Measurements from ENCODE around the gene TMEM253. TPM values are rescaled to one million over a fixed set of nuclear protein-coding genes. Genes with fewer than 3 reads are reported as not detected.

Gene TMEM253
- total RNA-seq, 1 experiment from 2014 or later, result 0.98 TPM

GRCh38 chr14:21070610-21071224 lies 30.1 kb upstream of the TMEM253 start:
- Histone ChIP-seq H3K9me3 (no peaks in the 10 kb centered on the region), H3K4me3 (ENCODE audit: low read depth, low read length) (peak overlapping the region; percentile 76), H3K27me3 (replicated peaks; ENCODE audit: control insufficient read depth, insufficient read depth, low read length) (no peaks in the 10 kb centered on the region), H3K4me1 (peaks cover 6% of the 10 kb centered on the region), H3K36me3 (ENCODE audit: control insufficient read depth, insufficient read depth, low read length) (no peaks in the 10 kb centered on the region)
- peak in 1 of 2 experiments; percentile 30 for TF ChIP-seq CTCF (IDR thresholded peaks at IDR 0.05; ENCODE audit: insufficient read depth in 1 of 2, low read depth in 1 of 2, low read length in 1 of 2, severe bottlenecking in 1 of 2, unreplicated experiment in 1 of 2)
- H3K27ac Mint-ChIP-seq (ENCODE audit: unreplicated experiment), result peak overlapping the region; percentile 22
- H3K36me3 Mint-ChIP-seq (ENCODE audit: insufficient read depth, unreplicated experiment), result no peaks in the 10 kb centered on the region
- H3K27me3 Mint-ChIP-seq (ENCODE audit: insufficient read depth, unreplicated experiment), result peaks cover 5% of the 10 kb centered on the region
- POLR2A ChIA-PET, result interaction anchor here (0.6 to 1.3 kb wide), 2 partner anchors 33 to 56 kb away, joined by 4 to 6 read pairs; no protein-coding TSS in a partner anchor
- BruUV-seq (replicated peaks), result no TSS peak
- H3K9me3 Mint-ChIP-seq (ENCODE audit: unreplicated experiment), result no peaks in the 10 kb centered on the region
- intact Hi-C loops (cut with micrococcal nuclease; ENCODE audit: unreplicated experiment), result no loop called here
- CTCF ChIA-PET, result interaction anchor here (0.6 to 3.4 kb wide), 11 partner anchors 17 to 100 kb away, joined by 3 to 50 read pairs (median 6); no protein-coding TSS in a partner anchor
- no peaks in the 10 kb centered on the region for H3K4me1 Mint-ChIP-seq (ENCODE audit: low read depth, unreplicated experiment)
- peak in 1 of 2 experiments; percentile 52 for DNase-seq
- H3K4me3 Mint-ChIP-seq (ENCODE audit: unreplicated experiment), result peak overlapping the region; percentile 84

- Mint-ChIP-seq H3K4me3 (ENCODE audit: unreplicated experiment) (peak overlapping the region; percentile 84), H3K27me3 (ENCODE audit: insufficient read depth, unreplicated experiment) (peaks cover 3% of the 10 kb centered on the region), H3K4me1 (ENCODE audit: low read depth, unreplicated experiment) (no peaks in the 10 kb centered on the region), H3K27ac (ENCODE audit: unreplicated experiment) (peak overlapping the region; percentile 22), H3K9me3 (ENCODE audit: unreplicated experiment) (no peaks in the 10 kb centered on the region), H3K36me3 (ENCODE audit: insufficient read depth, unreplicated experiment) (no peaks in the 10 kb centered on the region)
- no TSS peak for BruUV-seq (replicated peaks)
- POLR2A ChIA-PET, result interaction anchor here (0.6 kb wide), 1 partner anchor 716 kb away, joined by 4 read pairs; no protein-coding TSS in a partner anchor
- Histone ChIP-seq H3K4me1 (peaks cover 6% of the 10 kb centered on the region), H3K4me3 (ENCODE audit: low read depth, low read length) (peak overlapping the region; percentile 76), H3K36me3 (ENCODE audit: control insufficient read depth, insufficient read depth, low read length) (no peaks in the 10 kb centered on the region), H3K9me3 (no peaks in the 10 kb centered on the region), H3K27me3 (replicated peaks; ENCODE audit: control insufficient read depth, insufficient read depth, low read length) (no peaks in the 10 kb centered on the region)
- peak in 1 of 2 experiments; percentile 36 for DNase-seq
- intact Hi-C loops (cut with micrococcal nuclease; ENCODE audit: unreplicated experiment), result no loop called here
- CTCF ChIA-PET, result interaction anchor here (0.6 to 3.4 kb wide), 12 partner anchors 12 to 62 kb away, joined by 4 to 50 read pairs (median 6); partner anchors contain the start of gene ZNF219
- no peak for TF ChIP-seq CTCF (IDR thresholded peaks at IDR 0.05; ENCODE audit: insufficient read depth in 1 of 2, low read depth in 1 of 2, low read length in 1 of 2, severe bottlenecking in 1 of 2, unreplicated experiment in 1 of 2)
Measured at GRCh38 chr14:21071225-21072030, 29.4 kb upstream of the TMEM253 start.

- H3K36me3 ChIP-seq (ENCODE audit: control insufficient read depth, insufficient read depth, low read length), result no peaks in the 10 kb centered on the region
- H3K27me3 ChIP-seq (replicated peaks; ENCODE audit: control insufficient read depth, insufficient read depth, low read length), result no peaks in the 10 kb centered on the region
- intact Hi-C loops (cut with micrococcal nuclease; ENCODE audit: unreplicated experiment), result no loop called here
- POLR2A ChIA-PET, result interaction anchor here (0.6 kb wide), 1 partner anchor 717 kb away, joined by 4 read pairs; no protein-coding TSS in a partner anchor
- CTCF ChIA-PET, result interaction anchor here (0.6 to 3.4 kb wide), 11 partner anchors 12 to 62 kb away, joined by 4 to 50 read pairs (median 6); partner anchors contain the start of gene ZNF219
- no peaks in the 10 kb centered on the region for H3K9me3 ChIP-seq
- peaks cover 6% of the 10 kb centered on the region for H3K4me1 ChIP-seq
- TF ChIP-seq CTCF (IDR thresholded peaks at IDR 0.05; ENCODE audit: insufficient read depth in 1 of 2, low read depth in 1 of 2, low read length in 1 of 2, severe bottlenecking in 1 of 2, unreplicated experiment in 1 of 2), result no peak
- Mint-ChIP-seq H3K4me3 (ENCODE audit: unreplicated experiment) (peak overlapping the region; percentile 84), H3K27ac (ENCODE audit: unreplicated experiment) (no peak overlapping the region), H3K36me3 (ENCODE audit: insufficient read depth, unreplicated experiment) (no peaks in the 10 kb centered on the region), H3K9me3 (ENCODE audit: unreplicated experiment) (no peaks in the 10 kb centered on the region), H3K4me1 (ENCODE audit: low read depth, unreplicated experiment) (no peaks in the 10 kb centered on the region), H3K27me3 (ENCODE audit: insufficient read depth, unreplicated experiment) (no peaks in the 10 kb centered on the region)
- H3K4me3 ChIP-seq (ENCODE audit: low read depth, low read length), result no peak overlapping the region; the same call in 1 of the 2 replicates
- no TSS peak for BruUV-seq (replicated peaks)
- DNase-seq, result no peak
Measured at GRCh38 chr14:21072031-21072473, 28.8 kb upstream of the TMEM253 start.
